HG03060 (cell line): ENCODE results near the gene CDC14A.
"Not testable (repeated sequence)": the region's sequence is repeated elsewhere in the genome, so short reads cannot be mapped to it uniquely, and the experiment has no call there.

ENCODE experiments used
- ATAC-seq: cut with Tn5 transposase; IDR thresholded peaks from one replicate; pipeline ENCODE4 v1.9.1; 2021; ENCODE audit warnings: low read depth, moderate number of reproducible peaks; ENCODE audit not compliant: unreplicated experiment

Gene CDC14A

GRCh38 chr1:100395913-100396312 is 43.6 kb downstream of the CDC14A start:
- ATAC-seq, result no peak

GRCh38 chr1:100396651-100397050 is 44.3 kb downstream of the CDC14A start:
- ATAC-seq, result no peak

GRCh38 chr1:100397681-100398080 is 45.4 kb downstream of the CDC14A start:
- ATAC-seq, result no peak

- ATAC-seq, result no peak
Measured at GRCh38 chr1:100398648-100399047, 46.3 kb downstream of the CDC14A start.

GRCh38 chr1:100400404-100400803 is 48.1 kb downstream of the CDC14A start:
- ATAC-seq, result no peak

GRCh38 chr1:100404821-100405220 is 52.5 kb downstream of the CDC14A start:
- ATAC-seq, result no peak

- not testable (repeated sequence) for ATAC-seq
Measured at GRCh38 chr1:100405902-100406301, 53.6 kb downstream of the CDC14A start.

- not testable (repeated sequence) for ATAC-seq
Measured at GRCh38 chr1:100407390-100407789, 55.1 kb downstream of the CDC14A start.

- ATAC-seq, result no peak
Measured at GRCh38 chr1:100411019-100411418, 58.7 kb downstream of the CDC14A start.

- no peak for ATAC-seq
Measured at GRCh38 chr1:100411574-100411973, 59.3 kb downstream of the CDC14A start.

GRCh38 chr1:100413035-100413434 is 60.7 kb downstream of the CDC14A start:
- no peak for ATAC-seq

GRCh38 chr1:100414693-100415497 is 62.6 kb downstream of the CDC14A start:
- no peak for ATAC-seq

- ATAC-seq, result no peak
Measured at GRCh38 chr1:100415498-100415778, 63.1 kb downstream of the CDC14A start.

- ATAC-seq, result no peak
Measured at GRCh38 chr1:100419072-100419471, 66.8 kb downstream of the CDC14A start.

GRCh38 chr1:100422065-100422464 is 69.8 kb downstream of the CDC14A start:
- ATAC-seq, result no peak

- peak; percentile 93 for ATAC-seq
Measured at GRCh38 chr1:100423832-100424337, 71.6 kb downstream of the CDC14A start.

GRCh38 chr1:100428160-100428559 is 75.9 kb downstream of the CDC14A start:
- no peak for ATAC-seq

GRCh38 chr1:100430325-100430756 is 78.0 kb downstream of the CDC14A start:
- no peak for ATAC-seq

GRCh38 chr1:100431954-100432353 is 79.6 kb downstream of the CDC14A start:
- ATAC-seq, result no peak

- ATAC-seq, result no peak
Measured at GRCh38 chr1:100433563-100433962, 81.3 kb downstream of the CDC14A start.

- ATAC-seq, result no peak
Measured at GRCh38 chr1:100434831-100435230, 82.5 kb downstream of the CDC14A start.

GRCh38 chr1:100438375-100438774 is 86.1 kb downstream of the CDC14A start:
- no peak for ATAC-seq
